ENCODE measurements around the gene UBE2U.
A peak's percentile ranks its signal among the peaks of the same experiment; 100 is the strongest.
"Not testable (repeated sequence)": the region's sequence is repeated elsewhere in the genome, so short reads cannot be mapped to it uniquely, and the experiment has no call there.

UBE2U gene

GRCh38 chr1:64239519-64239918 lies 36.1 kb downstream of the UBE2U start:
- DNase-seq (ENCODE audit: low spot score) = not testable (repeated sequence)

DNA sequence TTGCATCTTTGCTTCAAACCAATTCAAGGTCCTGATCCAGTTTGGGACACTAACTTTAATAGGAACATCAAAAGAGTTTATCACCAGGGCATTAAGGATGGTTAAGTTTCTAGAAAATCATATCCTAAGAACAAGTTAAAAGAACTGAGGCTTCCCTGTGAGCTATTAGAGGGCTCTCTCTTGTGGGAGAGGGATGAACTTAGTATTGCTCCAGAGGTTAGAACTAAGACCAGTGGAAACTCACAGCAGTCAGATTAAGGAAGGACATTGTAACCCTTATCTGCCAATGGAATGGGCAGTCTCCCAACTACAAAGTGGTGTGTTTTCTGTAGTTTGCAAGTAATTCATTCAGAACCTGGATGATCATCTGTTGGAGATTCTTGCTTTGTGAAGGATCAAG lies 36.8 kb downstream of the UBE2U start:
- no peak for DNase-seq (ENCODE audit: low spot score)

DNA sequence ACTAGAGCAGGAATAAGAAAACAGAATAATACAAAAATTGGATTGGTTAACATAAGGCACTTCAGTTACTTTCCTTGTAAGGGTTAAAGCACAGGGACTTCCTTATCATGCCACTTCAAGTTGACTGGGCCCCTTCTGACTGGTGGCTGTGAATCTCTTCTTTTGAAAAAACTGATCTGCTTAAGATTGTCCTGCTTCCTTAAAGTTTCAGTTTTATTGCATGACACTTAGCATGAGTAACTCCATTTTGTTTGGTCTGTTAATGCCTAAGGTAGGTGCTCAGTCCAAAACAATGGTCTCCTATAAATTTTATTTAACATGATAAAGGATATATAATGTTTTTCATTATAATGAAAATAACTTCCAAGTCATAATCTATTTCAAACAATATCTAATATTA lies 37.6 kb downstream of the UBE2U start:
- no peak for DNase-seq (ENCODE audit: low spot score)

DNA sequence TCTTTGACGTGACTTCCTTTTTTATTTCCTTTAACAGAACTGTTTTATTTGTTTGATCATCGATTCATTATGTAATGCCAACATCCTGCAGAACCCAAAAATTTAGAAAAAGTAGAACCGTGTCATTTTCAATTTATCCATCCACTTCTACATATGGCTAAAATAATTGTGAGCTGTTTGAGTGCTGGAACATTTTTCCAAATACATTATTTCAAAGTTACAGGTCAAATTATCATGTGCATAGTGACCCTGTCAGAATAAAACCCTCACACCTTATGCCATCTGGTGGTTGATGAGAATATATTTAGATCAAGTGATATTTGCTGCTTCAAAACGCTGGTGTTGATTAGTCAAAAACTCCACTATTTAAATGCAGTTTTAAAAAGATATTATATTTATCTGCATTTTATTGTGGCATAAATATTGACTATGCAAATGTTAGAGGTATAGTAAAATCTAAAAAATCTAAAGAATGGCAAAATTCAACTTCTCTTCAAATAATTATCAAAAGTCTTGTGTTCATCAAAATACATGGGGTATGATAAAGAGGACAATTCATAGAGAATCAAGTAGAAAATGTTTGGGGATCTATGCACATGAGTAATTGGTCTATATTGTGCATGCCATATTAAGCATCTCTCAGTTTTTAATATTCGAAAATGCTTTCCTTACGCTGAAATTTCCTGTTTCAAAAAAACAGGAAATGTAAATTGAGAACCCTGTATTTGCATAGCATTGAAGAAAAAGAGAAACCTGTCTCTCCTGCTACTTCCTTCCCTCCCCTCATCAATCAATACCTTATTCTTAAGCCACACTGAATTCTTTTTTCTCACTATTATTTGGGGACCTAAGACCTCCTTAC lies 39.7 kb downstream of the UBE2U start:
- peak; percentile 49 for DNase-seq (ENCODE audit: low spot score)

GRCh38 chr1:64243757-64244080 lies 40.3 kb downstream of the UBE2U start:
- DNase-seq (ENCODE audit: low spot score) = no peak

DNA sequence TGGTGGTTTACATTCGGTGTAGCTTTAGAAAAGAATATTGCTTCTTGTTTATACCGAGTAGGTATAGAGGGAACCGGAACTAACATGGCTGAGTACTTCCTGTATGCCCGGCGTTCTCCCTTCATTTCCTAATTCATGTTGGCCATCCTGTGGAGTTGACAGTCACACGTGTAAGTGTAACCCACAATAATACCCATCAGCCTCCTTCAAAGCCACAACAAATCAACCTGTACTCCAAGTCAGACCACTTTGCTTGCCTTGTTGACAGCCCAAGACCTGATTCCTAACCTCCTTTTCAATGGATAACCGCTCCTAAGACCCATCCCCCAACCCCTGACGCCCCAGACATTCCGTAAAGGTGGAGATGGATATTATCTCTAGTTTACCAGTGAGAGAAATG lies 42.1 kb downstream of the UBE2U start:
- no peak for DNase-seq (ENCODE audit: low spot score)

DNA sequence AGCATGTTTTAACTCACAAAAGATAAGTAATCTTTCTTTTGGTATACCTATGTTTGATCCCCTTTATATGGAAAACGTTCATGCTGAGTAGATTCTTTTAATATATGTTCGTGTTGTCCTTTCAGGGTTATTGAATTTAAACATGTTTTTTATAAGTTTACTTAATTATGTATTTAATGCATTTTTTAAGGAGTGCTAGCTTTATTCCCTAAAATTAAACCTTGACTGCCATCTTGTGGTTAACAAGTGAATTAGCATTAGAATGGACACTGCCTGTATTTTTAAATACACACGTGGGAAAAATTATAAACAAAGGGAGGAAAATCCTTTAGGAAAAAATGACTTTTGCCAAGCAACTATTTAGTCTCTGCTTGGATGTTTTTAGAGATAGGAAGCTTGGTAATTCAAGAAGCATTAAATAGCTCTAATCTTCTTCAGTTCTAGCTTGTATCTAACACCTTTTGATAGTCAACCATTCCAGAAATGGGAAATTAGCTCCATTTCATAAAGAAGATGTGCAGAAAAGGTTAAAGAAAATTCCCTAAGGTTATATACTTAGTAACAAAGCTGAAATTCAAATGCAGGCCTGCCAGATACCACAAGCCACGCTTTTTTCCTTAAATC lies 43.0 kb downstream of the UBE2U start:
- DNase-seq (ENCODE audit: low spot score) = peak; percentile 46

- DNase-seq (ENCODE audit: low spot score) = peak; percentile 27
Measured at GRCh38 chr1:64248065-64248464, 44.6 kb downstream of the UBE2U start.

GRCh38 chr1:64250472-64250871 lies 47.0 kb downstream of the UBE2U start:
- DNase-seq (ENCODE audit: low spot score) = not testable (repeated sequence)

- DNase-seq (ENCODE audit: low spot score) = no peak
Measured at GRCh38 chr1:64251971-64252370, 48.5 kb downstream of the UBE2U start.

GRCh38 chr1:64257233-64257632 lies 53.8 kb downstream of the UBE2U start:
- not testable (repeated sequence) for DNase-seq (ENCODE audit: low spot score)

GRCh38 chr1:64258444-64258843 lies 55.0 kb downstream of the UBE2U start:
- DNase-seq (ENCODE audit: low spot score) = not testable (repeated sequence)

DNA sequence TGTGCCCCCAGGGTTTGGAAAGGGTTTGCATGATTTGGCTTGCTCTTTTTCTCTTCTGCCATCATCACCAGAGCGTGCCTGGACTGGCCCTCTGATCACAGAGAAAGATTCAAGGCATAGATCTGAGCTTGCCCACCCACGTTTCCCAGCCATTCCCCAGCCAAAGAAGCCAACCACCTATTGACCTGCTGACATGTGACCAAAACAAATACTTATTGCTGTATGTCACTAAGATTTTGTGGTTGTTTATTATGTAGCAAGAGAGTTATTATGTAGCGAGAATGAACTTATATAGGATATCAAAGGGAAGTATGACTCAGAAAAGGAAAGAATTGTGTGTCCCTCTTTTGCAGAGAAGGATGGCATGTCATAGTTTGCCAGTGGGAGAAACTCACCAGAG lies 59.9 kb downstream of the UBE2U start:
- no peak for DNase-seq (ENCODE audit: low spot score)

- no peak for DNase-seq (ENCODE audit: low spot score)
Measured at GRCh38 chr1:64263856-64264255, 60.4 kb downstream of the UBE2U start.

- DNase-seq (ENCODE audit: low spot score) = no peak
Measured at GRCh38 chr1:64265141-64265540, 61.7 kb downstream of the UBE2U start.

GRCh38 chr1:64266991-64267390 lies 63.6 kb downstream of the UBE2U start:
- DNase-seq (ENCODE audit: low spot score) = no peak

GRCh38 chr1:64268653-64269557 lies 65.5 kb downstream of the UBE2U start:
- peak; percentile 77 for DNase-seq (ENCODE audit: low spot score)

DNA sequence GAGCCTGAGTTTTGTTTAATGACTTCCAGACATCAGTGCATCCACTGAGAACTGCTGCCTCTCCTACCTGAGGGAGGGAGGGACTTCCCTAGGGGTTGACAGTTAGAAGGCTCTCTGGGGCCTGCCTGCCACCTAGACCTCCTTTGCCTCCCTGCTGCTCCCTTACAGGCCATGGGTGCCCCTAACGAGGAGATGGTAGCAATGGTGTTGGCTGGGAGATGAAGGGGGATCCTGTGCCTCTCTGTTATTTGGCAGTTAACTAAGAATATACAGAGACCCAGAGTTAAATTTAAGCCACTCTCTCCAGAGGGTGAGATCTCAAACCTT lies 66.1 kb downstream of the UBE2U start:
- no peak for DNase-seq (ENCODE audit: low spot score)

- no peak for DNase-seq (ENCODE audit: low spot score)
Measured at GRCh38 chr1:64280001-64280400, 76.6 kb downstream of the UBE2U start.

GRCh38 chr1:64282351-64282750 lies 78.9 kb downstream of the UBE2U start:
- DNase-seq (ENCODE audit: low spot score) = peak; percentile 68

GRCh38 chr1:64287071-64287470 lies 83.6 kb downstream of the UBE2U start:
- no peak for DNase-seq (ENCODE audit: low spot score)

DNA sequence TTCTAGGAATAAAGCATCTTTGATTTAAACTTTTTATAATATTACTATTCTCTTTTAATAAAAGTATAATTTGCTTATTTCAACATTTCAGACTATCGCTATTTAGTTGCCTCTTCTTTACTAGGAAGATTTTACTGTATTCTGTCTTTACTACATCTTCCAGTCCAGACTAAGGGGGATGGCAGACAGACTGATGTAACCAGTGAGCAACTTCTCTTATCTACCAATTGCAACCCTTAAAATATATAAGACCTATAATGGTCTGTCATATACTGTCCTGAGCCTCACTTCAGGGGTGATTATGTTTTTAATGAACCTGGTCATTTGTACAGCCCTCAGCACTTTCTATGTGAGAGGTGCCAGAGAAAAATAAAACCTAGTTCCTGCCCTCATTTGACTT lies 87.0 kb downstream of the UBE2U start:
- no peak for DNase-seq (ENCODE audit: low spot score)

Measured in SK-N-DZ (cell line).